Pancreas (tissue), 10 donors: ENCODE measurements around the gene LIMA1. TPM values are rescaled to one million over a fixed set of nuclear protein-coding genes. Genes with fewer than 3 reads are reported as not detected.
"Not testable (repeated sequence)": the region's sequence is repeated elsewhere in the genome, so short reads cannot be mapped to it uniquely, and the experiment has no call there.

Experiments
- ATAC-seq, 4 donors: fragments of 200-7000 bp; cut with Tn5 transposase; one replicate each; pipeline versions ENCODE4 v1.8.0 to v1.9.1; 2020; ENCODE audit warnings: mild to moderate bottlenecking in 4 of 4, moderate library complexity in 4 of 4
- DNase-seq, 6 donors: peaks; one replicate each; pipeline ENCODE4 v3.0.0-alpha.2; 2020
- FAIRE-seq: peaks from 2 replicates; lab custom pipeline; 2012; peaks lifted over from hg19 to GRCh38; lab: Jason Lieb, UNC
- H3K27ac ChIP-seq, 4 donors: fragments of 200-600 bp; sonication (generic); 1 replicate in 3 of 4; 2 replicates in 1 of 4; pipeline versions ENCODE4 v1.5.0 to v1.8.0; 2020
- H3K27me3 ChIP-seq, 4 donors: fragments of 200-600 bp; one replicate each; pipeline ENCODE4 v1.8.0; 2021
- H3K36me3 ChIP-seq, 3 donors: fragments of 200-600 bp; sonication (generic) in 1 of 3; one replicate each; pipeline versions ENCODE4 v1.5.0 to v1.8.0; 2020 to 2021
- H3K4me1 ChIP-seq, 3 donors: fragments of 200-600 bp; one replicate each; pipeline ENCODE4 v1.8.0; 2021
- H3K4me3 ChIP-seq, 4 donors: fragments of 200-600 bp; sonication (generic) in 2 of 4; one replicate each; pipeline versions ENCODE4 v1.5.0 to v1.8.0; 2020 to 2021
- H3K9me3 ChIP-seq, 4 donors: fragments of 200-600 bp; one replicate each; pipeline ENCODE4 v1.8.0; 2021
- WGBS, 2 donors: extraction: QIAGEN DNeasy Blood & Tissue Kit; methylation state at CpG; one replicate each; pipeline ENCODE4 v1.1.7; 2013; 5-methylcytosine and 5-hydroxymethylcytosine counted together
- intact Hi-C, 3 donors: fragments of 100-400 bp; cut with DNase I; formaldehyde crosslinking; loops; one replicate each; pipeline versions ENCODE4 v1.11.1 to v1.14.2; 2022
- polyA plus RNA-seq, 2 donors: library from polyadenylated mRNA; stranded (reverse); fragments of 200-250 nt; gene quantifications; one replicate each; pipeline ENCODE4 v1.2.3, GENCODE V29; 2013
- total RNA-seq, 6 donors: library from RNA; stranded (reverse); fragmentation: NEBNext Ultra II Directional in 4 of 6; extraction: Animal tissue kit (Norgen Biotek cat#: 25700) in 4 of 6; gene quantifications; one replicate each; pipeline versions ENCODE4 v1.2.1 to v1.2.4, GENCODE V29; 2021 to 2023
- TF ChIP-seq, protein P1 (sequence below), 4 donors: fragments of 200-600 bp; sonication (generic) in 3 of 4; IDR thresholded peaks; one replicate each; pipeline versions ENCODE4 v1.5.0 to v1.8.0; 2021; ENCODE audit warnings: antibody characterized with exemption in 4 of 4
- donor health status: healthy with polysubstance abuse.
- donor health status: DM: no; HTN: no; CAD: no; lungs with moderate emphysema.
- donor health status: DM: no; HTN: no; CAD: no.
- donor health status: control.
- donor health status: control.
- donor health status: Bipolar disorder and iron deficiency.
- donor health status: DM: yes; HTN: yes; CAD: no.
- donor health status: DM: no; HTN: no; CAD: no.
- donor health status: DM: no; HTN: no; CAD: no.
- donor health status: DM: yes; HTN: yes; CAD: no.

Gene LIMA1
- total and polyA plus RNA-seq, 8 donors: 17.6 to 50.3 (median 25.1) TPM

DNA sequence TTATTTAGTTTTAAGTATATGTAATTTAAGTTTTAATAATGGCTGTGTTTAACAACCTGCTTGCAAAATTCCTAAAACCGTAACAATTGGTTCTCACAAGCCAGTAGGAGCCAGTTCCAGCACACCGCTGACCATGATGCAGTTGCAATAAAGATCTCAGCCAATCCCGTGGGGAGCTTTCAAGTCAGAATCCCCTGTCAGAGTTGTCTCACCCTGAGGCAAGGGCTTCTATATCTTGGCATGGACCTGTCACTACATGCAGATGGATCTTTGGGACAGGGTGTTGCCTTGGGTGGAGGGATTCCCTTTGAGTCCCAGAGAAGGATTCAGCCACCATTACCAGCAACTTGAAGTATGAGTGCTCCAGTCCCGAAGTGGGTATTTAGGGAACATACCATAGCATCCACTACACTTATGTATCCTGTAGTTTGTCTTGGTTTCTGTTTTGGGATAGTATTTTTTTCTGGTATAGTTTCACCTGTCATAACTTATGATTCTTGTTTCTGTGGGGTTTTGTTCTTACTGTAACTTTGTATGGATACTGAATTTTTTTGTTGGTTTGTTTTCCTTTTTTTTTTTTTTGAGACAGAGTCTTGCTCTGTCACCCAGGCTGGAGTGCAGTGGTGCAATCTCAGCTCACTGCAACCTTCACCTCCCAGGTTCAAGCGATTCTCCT lies 30.1 kb upstream of the LIMA1 start:
- DNase-seq: no peak
- TF ChIP-seq, protein P1, sequence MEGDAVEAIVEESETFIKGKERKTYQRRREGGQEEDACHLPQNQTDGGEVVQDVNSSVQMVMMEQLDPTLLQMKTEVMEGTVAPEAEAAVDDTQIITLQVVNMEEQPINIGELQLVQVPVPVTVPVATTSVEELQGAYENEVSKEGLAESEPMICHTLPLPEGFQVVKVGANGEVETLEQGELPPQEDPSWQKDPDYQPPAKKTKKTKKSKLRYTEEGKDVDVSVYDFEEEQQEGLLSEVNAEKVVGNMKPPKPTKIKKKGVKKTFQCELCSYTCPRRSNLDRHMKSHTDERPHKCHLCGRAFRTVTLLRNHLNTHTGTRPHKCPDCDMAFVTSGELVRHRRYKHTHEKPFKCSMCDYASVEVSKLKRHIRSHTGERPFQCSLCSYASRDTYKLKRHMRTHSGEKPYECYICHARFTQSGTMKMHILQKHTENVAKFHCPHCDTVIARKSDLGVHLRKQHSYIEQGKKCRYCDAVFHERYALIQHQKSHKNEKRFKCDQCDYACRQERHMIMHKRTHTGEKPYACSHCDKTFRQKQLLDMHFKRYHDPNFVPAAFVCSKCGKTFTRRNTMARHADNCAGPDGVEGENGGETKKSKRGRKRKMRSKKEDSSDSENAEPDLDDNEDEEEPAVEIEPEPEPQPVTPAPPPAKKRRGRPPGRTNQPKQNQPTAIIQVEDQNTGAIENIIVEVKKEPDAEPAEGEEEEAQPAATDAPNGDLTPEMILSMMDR (IDR thresholded peaks at IDR 0.05): no peak
- Histone ChIP-seq H3K9me3 (no peaks in the 10 kb centered on the region), H3K27ac (no peak overlapping the region), H3K4me3 (no peak overlapping the region), H3K4me1 (no peaks in the 10 kb centered on the region), H3K36me3 (no peaks in the 10 kb centered on the region), H3K27me3 (no peaks in the 10 kb centered on the region)
- no peak for ATAC-seq
- intact Hi-C loops: loop anchor here in 1 of 3 donors (10.0 kb wide), 2 partner anchors 129 to 239 kb away; no protein-coding TSS in a partner anchor
- 88 to 91% methylated on average over 5 of the region's 5 CpGs for WGBS, 2 donors
- no peak for FAIRE-seq

DNA sequence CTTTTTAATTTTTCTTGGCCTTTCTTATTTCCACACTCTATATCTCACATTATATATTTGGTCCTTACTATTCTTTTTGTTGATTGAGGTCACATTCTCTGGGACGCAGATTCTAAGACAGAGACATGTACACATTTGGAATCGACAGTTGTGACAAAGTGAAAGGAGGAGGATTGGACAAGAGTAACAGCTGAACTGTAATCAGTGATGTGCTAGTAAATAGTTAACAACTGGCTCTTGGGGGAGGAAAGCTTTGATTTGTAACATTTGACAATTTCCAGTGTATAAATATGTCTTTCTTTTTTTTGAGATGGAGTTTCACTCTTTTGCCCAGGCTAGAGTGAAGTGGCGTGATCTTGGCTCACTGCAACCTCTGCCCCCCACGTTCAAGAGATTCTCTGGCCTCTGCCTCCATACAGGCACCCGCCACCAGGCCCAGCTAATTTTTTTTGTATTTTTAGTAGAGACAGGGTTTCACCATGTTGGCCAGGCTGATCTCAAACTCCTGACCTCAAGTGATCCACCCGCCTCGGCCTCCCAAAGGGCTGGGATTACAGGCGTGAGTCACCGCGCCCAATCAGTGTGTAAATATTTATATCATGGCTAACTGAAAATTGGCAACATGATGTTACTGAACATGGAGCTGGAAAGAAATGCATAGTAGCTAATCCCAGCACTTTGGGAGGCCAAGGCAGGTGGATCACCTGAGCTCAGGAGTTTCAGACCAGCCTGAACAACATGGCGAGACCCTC lies 28.7 kb upstream of the LIMA1 start:
- not testable (repeated sequence) for FAIRE-seq, H3K4me1 ChIP-seq, H3K9me3 ChIP-seq, H3K27ac ChIP-seq, H3K4me3 ChIP-seq, H3K36me3 ChIP-seq, H3K27me3 ChIP-seq
- WGBS, 2 donors: 66 to 67% methylated on average over 11 of the region's 11 CpGs
- intact Hi-C loops: loop anchor here in 1 of 3 donors (10.0 kb wide), 2 partner anchors 127 to 237 kb away; no protein-coding TSS in a partner anchor
- DNase-seq (peak in 3 of 6 donors; percentile 33 to 46 (median 36)), ATAC-seq (peak; percentile 59 to 87 (median 82))

DNA sequence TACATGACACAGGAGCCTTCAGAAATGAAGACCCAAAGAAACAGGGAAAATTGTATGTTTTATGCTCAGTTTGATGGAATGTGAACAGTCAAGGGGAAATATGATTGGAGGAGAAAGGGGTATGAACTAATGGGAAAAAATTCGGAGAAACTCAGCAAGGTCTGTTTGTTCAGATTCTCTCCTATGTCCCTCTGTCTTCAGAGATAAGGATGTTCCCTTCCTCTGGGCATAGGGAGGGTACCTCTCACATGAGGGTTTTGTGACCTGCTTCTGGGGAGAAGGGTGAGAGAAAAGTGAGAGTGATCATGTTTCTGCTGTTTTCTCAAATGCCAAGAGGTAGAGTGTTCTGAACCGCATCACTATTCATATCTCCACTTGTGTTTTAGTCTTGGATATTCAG lies 26.6 kb upstream of the LIMA1 start:
- no peak overlapping the region for H3K4me3 ChIP-seq
- intact Hi-C loops: loop anchor here in 1 of 3 donors (10.0 kb wide), 2 partner anchors 125 to 235 kb away; no protein-coding TSS in a partner anchor
- ATAC-seq (no peak), DNase-seq (no peak), FAIRE-seq (no peak)
- no peaks in the 10 kb centered on the region for H3K27me3 ChIP-seq
- WGBS, 2 donors: 84 to 93% methylated on average over 2 of the region's 2 CpGs
- no peak overlapping the region for H3K27ac ChIP-seq
- H3K36me3 ChIP-seq: no peaks in the 10 kb centered on the region
- TF ChIP-seq, protein P1 (IDR thresholded peaks at IDR 0.05): no peak
- no peaks in the 10 kb centered on the region for H3K4me1 ChIP-seq
- H3K9me3 ChIP-seq: no peaks in the 10 kb centered on the region

DNA sequence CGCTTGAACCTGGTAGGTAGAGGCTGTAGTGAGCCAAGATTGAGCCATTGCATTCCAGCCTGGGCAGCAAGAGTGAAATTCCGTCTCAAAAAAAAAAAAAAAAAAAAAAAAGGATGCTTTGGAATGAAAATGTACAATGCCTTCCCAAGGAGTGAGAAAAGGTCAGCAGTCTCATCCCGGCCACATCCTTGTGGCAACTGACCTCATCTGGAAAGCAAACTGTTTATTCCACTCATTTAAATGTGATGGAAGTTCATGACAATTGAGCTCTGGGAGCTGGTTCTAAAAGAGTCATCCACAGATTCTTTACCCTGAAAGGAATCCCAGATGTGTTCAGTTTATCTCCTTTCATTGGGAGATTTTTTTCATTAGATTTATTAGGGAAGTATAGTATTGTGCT lies 19.4 kb upstream of the LIMA1 start:
- H3K4me3 ChIP-seq: no peak overlapping the region
- no peaks in the 10 kb centered on the region for H3K9me3 ChIP-seq
- H3K27ac ChIP-seq: no peak overlapping the region
- TF ChIP-seq, protein P1 (IDR thresholded peaks at IDR 0.05): no peak
- intact Hi-C loops: no loop called here
- peaks cover 0 to 9% (median under 1%) of the 10 kb centered on the region in 3 donors for H3K4me1 ChIP-seq
- ATAC-seq (no peak), DNase-seq (no peak), FAIRE-seq (no peak)
- WGBS, 2 donors: 89 to 95% methylated on average over 3 of the region's 3 CpGs
- no peaks in the 10 kb centered on the region for H3K36me3 ChIP-seq
- no peaks in the 10 kb centered on the region for H3K27me3 ChIP-seq

DNA sequence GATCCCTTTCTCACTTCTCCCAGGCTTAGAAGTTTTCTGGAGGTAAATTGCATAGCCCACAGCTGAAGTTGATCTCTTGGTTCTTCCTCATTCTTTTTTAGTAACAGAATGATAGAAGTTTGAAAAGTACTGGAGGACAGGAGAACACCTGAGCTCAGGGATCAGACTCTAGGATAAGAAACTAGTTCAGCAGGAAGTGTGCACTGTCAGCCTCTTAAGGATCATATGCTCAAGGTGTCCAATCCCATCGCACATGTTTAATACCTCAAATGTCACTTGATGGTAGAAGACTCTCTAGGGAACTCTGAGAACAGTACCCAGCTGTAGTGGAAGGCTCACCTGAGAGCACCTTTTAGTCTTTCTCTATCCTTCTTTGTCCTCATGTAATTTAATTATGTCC lies 14.7 kb upstream of the LIMA1 start:
- 43 to 54% methylated on average over 1 of the region's 1 CpG for whole genome bisulfite sequencing, 2 donors
- intact Hi-C loops: no loop called here
- TF ChIP-seq, protein P1 (IDR thresholded peaks at IDR 0.05): no peak
- ATAC-seq (peak in 3 of 4 donors; percentile 28 to 60 (median 60)), DNase-seq (no peak), FAIRE-seq (no peak)
- Histone ChIP-seq H3K9me3 (no peaks in the 10 kb centered on the region), H3K27me3 (no peaks in the 10 kb centered on the region), H3K36me3 (no peaks in the 10 kb centered on the region), H3K4me1 (peaks cover 0 to 17% (median 3%) of the 10 kb centered on the region in 3 donors), H3K4me3 (no peak overlapping the region), H3K27ac (peak overlapping the region in 2 of 4 donors; percentile 20 to 73)
